Neural cell (in vitro differentiated cells): ENCODE measurements around the gene GRIK3. TPM values are rescaled to one million over a fixed set of nuclear protein-coding genes. Genes with fewer than 3 reads are reported as not detected.

Experiments used
- H2AFZ ChIP-seq: fragments of 200-600, 300-800 bp; sonication (generic), shearing (Covaris generic); 2 replicates; pipeline ENCODE4 v1.6.0; 2014; ENCODE audit warnings: low read depth, mild to moderate bottlenecking, antibody characterized with exemption, low read length, moderate library complexity
- H3F3A ChIP-seq: fragments of 200-600 bp; shearing (Covaris generic); 2 replicates; pipeline ENCODE4 v1.6.1; 2016; ENCODE audit warnings: mild to moderate bottlenecking, moderate library complexity, mixed read lengths, antibody characterized with exemption, low read length; ENCODE audit not compliant: insufficient read depth, poor library complexity, severe bottlenecking
- H3K27ac ChIP-seq: fragments of 200-600, 300-800 bp; sonication (generic), shearing (Covaris generic); 2 replicates; pipeline ENCODE4 v1.5.1; 2014; ENCODE audit warnings: mild to moderate bottlenecking, low read length, moderate library complexity
- H3K27me3 ChIP-seq: fragments of 300-800, 200-600 bp; sonication (generic), shearing (Covaris generic); 2 replicates; pipeline ENCODE4 v1.6.0; 2014; ENCODE audit warnings: mild to moderate bottlenecking, low read depth, low read length, moderate library complexity; ENCODE audit not compliant: insufficient read depth
- H3K36me3 ChIP-seq: fragments of 300-800, 200-600 bp; sonication (generic), shearing (Covaris generic); 2 replicates; pipeline ENCODE4 v1.5.1; 2014; ENCODE audit warnings: mild to moderate bottlenecking, antibody characterized with exemption, low read length, moderate library complexity; ENCODE audit not compliant: insufficient read depth
- H3K4me2 ChIP-seq: fragments of 300-800, 200-600 bp; sonication (generic), shearing (Covaris generic); 2 replicates; pipeline ENCODE4 v1.6.0; 2014; ENCODE audit warnings: mild to moderate bottlenecking, low read length
- H3K4me3 ChIP-seq: fragments of 300-800, 200-600 bp; sonication (generic), shearing (Covaris generic); 2 replicates; pipeline ENCODE4 v1.5.1; 2014; ENCODE audit warnings: mild to moderate bottlenecking, low read length, moderate library complexity
- H3K79me2 ChIP-seq: fragments of 200-600 bp; shearing (Covaris generic); replicated peaks from 2 replicates; pipeline ENCODE4 v1.6.0; 2014; ENCODE audit warnings: mild to moderate bottlenecking, low read length, moderate library complexity; ENCODE audit not compliant: insufficient read depth
- H3K9ac ChIP-seq: fragments of 300-800, 200-600 bp; sonication (generic), shearing (Covaris generic); 2 replicates; pipeline ENCODE4 v1.6.1; 2016; ENCODE audit warnings: mild to moderate bottlenecking, low read length, mixed read lengths
- H3K9me2 ChIP-seq: fragments of 200-600 bp; shearing (Covaris generic); 2 replicates; pipeline ENCODE4 v1.6.1; 2016; ENCODE audit warnings: mild to moderate bottlenecking, low read length, mixed read lengths; ENCODE audit not compliant: insufficient read depth
- H3K9me3 ChIP-seq: fragments of 200-600, 300-800 bp; sonication (generic), shearing (Covaris generic); 2 replicates; pipeline ENCODE4 v1.6.1; 2016; ENCODE audit warnings: mild to moderate bottlenecking, mixed run types, low read length, moderate library complexity, mixed read lengths
- H4K20me1 ChIP-seq: fragments of 200-600 bp; shearing (Covaris generic); 2 replicates; pipeline ENCODE4 v1.6.1; 2016; ENCODE audit warnings: mild to moderate bottlenecking, mixed run types; ENCODE audit not compliant: insufficient read depth
- CTCF ChIP-seq: fragments of 450-650 bp; IDR thresholded peaks from 2 replicates; pipeline ENCODE4 v1.5.1; 2014; ENCODE audit warnings: antibody characterized with exemption, mild to moderate bottlenecking, moderate library complexity; ENCODE audit not compliant: poor library complexity, severe bottlenecking
- EP300 ChIP-seq: fragments of 450-650 bp; conservative IDR thresholded peaks from 2 replicates; pipeline ENCODE4 v1.6.1; 2014; ENCODE audit warnings: antibody characterized with exemption, mild to moderate bottlenecking, moderate library complexity; ENCODE audit not compliant: poor library complexity, severe bottlenecking
- EZH2 ChIP-seq: fragments of 200-600, 300-800 bp; shearing (Covaris generic), sonication (generic); IDR thresholded peaks from 2 replicates; pipeline ENCODE4 v1.6.1; 2014; ENCODE audit warnings: antibody characterized with exemption, low read length, borderline replicate concordance, mild to moderate bottlenecking; ENCODE audit not compliant: insufficient read depth, poor library complexity, severe bottlenecking
- MXI1 ChIP-seq: fragments of 450-650 bp; conservative IDR thresholded peaks from 2 replicates; pipeline ENCODE4 v1.6.1; 2014; ENCODE audit warnings: antibody characterized with exemption, mild to moderate bottlenecking; ENCODE audit not compliant: poor library complexity, severe bottlenecking
- POLR2AphosphoS5 ChIP-seq: IDR thresholded peaks from 2 replicates; pipeline ENCODE4 v1.6.1; 2012
- RAD21 ChIP-seq: fragments of 450-650 bp; conservative IDR thresholded peaks from 2 replicates; pipeline ENCODE4 v1.6.1; 2014; ENCODE audit warnings: antibody characterized with exemption, mild to moderate bottlenecking, moderate library complexity
- REST ChIP-seq: IDR thresholded peaks from 2 replicates; pipeline ENCODE4 v1.6.1; 2012; ENCODE audit warnings: borderline replicate concordance
- SMC3 ChIP-seq: fragments of 450-650 bp; conservative IDR thresholded peaks from 2 replicates; pipeline ENCODE4 v1.6.1; 2014; ENCODE audit warnings: antibody characterized with exemption, mild to moderate bottlenecking, moderate library complexity; ENCODE audit not compliant: poor library complexity
- TAF1 ChIP-seq: IDR thresholded peaks from 2 replicates; pipeline ENCODE4 v1.6.1; 2012; ENCODE audit warnings: low read depth
- polyA plus RNA-seq: library from polyadenylated mRNA; depleted of rRNA; stranded (reverse); fragments of >200 nt; gene quantifications from 2 replicates; pipeline ENCODE4 v1.2.3, GENCODE V29; 2014

GRIK3 gene
- polyA plus RNA-seq, 1 donor from 2014 or later: 5.0 TPM

- no peak overlapping the region for H3K27ac ChIP-seq
- peak; percentile 25 for TF ChIP-seq MXI1
- TF ChIP-seq CTCF: no peak
- no peak for TF ChIP-seq RAD21
- TF ChIP-seq REST: no peak
- TF ChIP-seq EZH2: no peak
- no peak for TF ChIP-seq SMC3
- TF ChIP-seq TAF1: no peak
- TF ChIP-seq POLR2AphosphoS5: peak; percentile 60
- TF ChIP-seq EP300: peak; percentile 33
- peaks cover 2% of the 10 kb centered on the region for H3F3A ChIP-seq
- no peaks in the 10 kb centered on the region for H3K9me2 ChIP-seq
- no peaks in the 10 kb centered on the region for H3K79me2 ChIP-seq
- no peaks in the 10 kb centered on the region for H3K36me3 ChIP-seq
- H3K9me3 ChIP-seq: no peaks in the 10 kb centered on the region
- no peak overlapping the region for H3K9ac ChIP-seq
- no peak overlapping the region for H3K4me3 ChIP-seq
- H3K27me3 ChIP-seq: peaks cover 14% of the 10 kb centered on the region
- no peaks in the 10 kb centered on the region for H4K20me1 ChIP-seq
- no peak overlapping the region for H3K4me2 ChIP-seq
- no peak overlapping the region for H2AFZ ChIP-seq
Measured at GRCh38 chr1:37073854-37074379, 39.6 kb upstream of the GRIK3 start.

- Histone ChIP-seq H3K79me2 (no peaks in the 10 kb centered on the region), H3F3A (peaks cover 2% of the 10 kb centered on the region), H3K27me3 (peaks cover 14% of the 10 kb centered on the region), H3K36me3 (no peaks in the 10 kb centered on the region), H3K4me3 (no peak overlapping the region), H3K27ac (no peak overlapping the region), H3K9me2 (no peaks in the 10 kb centered on the region), H4K20me1 (no peaks in the 10 kb centered on the region), H3K9me3 (no peaks in the 10 kb centered on the region), H2AFZ (no peak overlapping the region), H3K9ac (no peak overlapping the region), H3K4me2 (no peak overlapping the region)
- TF ChIP-seq EZH2: no peak
- no peak for TF ChIP-seq REST
- TF ChIP-seq EP300: no peak
- TF ChIP-seq RAD21: no peak
- TF ChIP-seq CTCF: no peak
- TF ChIP-seq TAF1: no peak
- TF ChIP-seq POLR2AphosphoS5: no peak
- TF ChIP-seq MXI1: no peak
- TF ChIP-seq SMC3: no peak
Measured at GRCh38 chr1:37073152-37073853, 39.0 kb upstream of the GRIK3 start.
